ENCODE data around the gene DCLK1.

The DCLK1 gene

GRCh38 chr13:35884211-35884760, 246.9 kb downstream of the DCLK1 start:
- ChIA-PET CTCF (no interaction called here), POLR2A (no interaction called here)
- no peak for TF ChIP-seq FOXM1 (IDR thresholded peaks at IDR 0.05; ENCODE audit: borderline replicate concordance)
- TF ChIP-seq CTBP1 (IDR thresholded peaks at IDR 0.05; ENCODE audit: borderline replicate concordance) = no peak
- TF ChIP-seq PKNOX1 (IDR thresholded peaks at IDR 0.05) = no peak
- no peak for TF ChIP-seq SP1 (IDR thresholded peaks at IDR 0.05)
- TF ChIP-seq ELF4 (IDR thresholded peaks at IDR 0.05) = no peak
- no peak for TF ChIP-seq HDGF (IDR thresholded peaks at IDR 0.05; ENCODE audit: borderline replicate concordance)
- TF ChIP-seq FOXA1 (IDR thresholded peaks at IDR 0.05) = no peak
- no peak for DNase-seq (ENCODE audit: extremely low spot score)

GRCh38 chr13:35882722-35883497, 248.3 kb downstream of the DCLK1 start:
- POLR2A ChIA-PET = interaction anchor here (0.5 kb wide), 1 partner anchor 10 kb away, joined by 3 read pairs; no protein-coding TSS in a partner anchor
- CTCF ChIA-PET = interaction anchor here (0.9 kb wide), 1 partner anchor 160 kb away, joined by 3 read pairs; no protein-coding TSS in a partner anchor
- DNase-seq (ENCODE audit: extremely low spot score) = no peak
- no peak for TF ChIP-seq SP1 (IDR thresholded peaks at IDR 0.05)
- TF ChIP-seq PKNOX1 (IDR thresholded peaks at IDR 0.05) = no peak
- TF ChIP-seq L3MBTL2 (conservative IDR thresholded peaks at IDR 0.05) = no peak
- TF ChIP-seq LEF1 (IDR thresholded peaks at IDR 0.05; ENCODE audit: borderline replicate concordance) = no peak
- no peak for TF ChIP-seq FOXK2 (IDR thresholded peaks at IDR 0.05)
- no peak for TF ChIP-seq CTBP1 (IDR thresholded peaks at IDR 0.05; ENCODE audit: borderline replicate concordance)
- TF ChIP-seq SUZ12 (IDR thresholded peaks at IDR 0.05) = no peak
- no peak for TF ChIP-seq BHLHE40 (IDR thresholded peaks at IDR 0.05; ENCODE audit: borderline replicate concordance)
- no peak for TF ChIP-seq ELF4 (IDR thresholded peaks at IDR 0.05)
- no peak for TF ChIP-seq FOXA1 (IDR thresholded peaks at IDR 0.05)
- TF ChIP-seq NFRKB (IDR thresholded peaks at IDR 0.05) = no peak
- no peak for TF ChIP-seq HDGF (IDR thresholded peaks at IDR 0.05; ENCODE audit: borderline replicate concordance)

DNA sequence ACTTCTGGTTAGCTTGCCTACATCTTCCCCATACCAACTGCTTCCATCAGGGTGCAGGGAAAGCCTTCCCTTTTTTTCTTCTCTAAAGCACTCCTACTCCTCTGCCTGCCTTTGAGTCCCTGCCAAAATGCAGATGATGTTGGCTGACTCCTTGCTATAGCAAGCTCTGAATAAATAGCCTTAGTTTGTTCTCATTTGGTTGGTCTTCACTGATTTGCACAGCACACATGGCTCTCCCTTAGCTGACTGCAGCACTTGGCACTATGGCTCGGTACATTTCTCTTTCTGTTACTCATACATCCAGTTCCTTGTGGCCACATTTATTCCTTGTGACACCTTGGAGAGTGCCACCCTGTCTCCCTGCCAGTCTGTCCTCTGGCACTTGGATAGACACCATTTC, 249.8 kb downstream of the DCLK1 start:
- CTCF ChIA-PET = no interaction called here
- DNase-seq (ENCODE audit: extremely low spot score) = no peak
- POLR2A ChIA-PET = no interaction called here
- TF ChIP-seq PKNOX1 (IDR thresholded peaks at IDR 0.05) = no peak

DNA sequence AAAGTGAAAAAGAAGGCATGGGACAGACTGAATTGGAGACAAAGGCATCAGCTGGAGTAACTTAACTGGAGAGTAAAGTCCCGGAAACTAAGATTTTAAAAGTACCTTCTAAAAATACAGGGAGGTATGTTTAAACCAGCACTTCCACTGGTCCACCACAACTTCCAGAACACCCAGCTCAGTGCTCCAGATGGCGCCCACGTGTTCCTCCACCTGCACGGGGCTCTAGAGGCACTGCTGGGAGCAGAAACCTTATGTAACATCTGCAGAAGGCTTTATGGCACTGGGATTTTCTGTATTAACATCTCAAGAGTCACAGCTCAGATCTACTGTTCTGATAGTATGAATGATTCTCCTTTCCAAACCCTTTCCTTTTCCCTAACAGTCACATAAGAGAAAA, 252.1 kb downstream of the DCLK1 start:
- no peak for DNase-seq (ENCODE audit: extremely low spot score)
- ChIA-PET POLR2A (no interaction called here), CTCF (interaction anchor here (1.0 kb wide), 1 partner anchor 9 kb away, joined by 3 read pairs; no protein-coding TSS in a partner anchor)
- TF ChIP-seq L3MBTL2 (conservative IDR thresholded peaks at IDR 0.05) (no peak), NFRKB (IDR thresholded peaks at IDR 0.05) (no peak), PKNOX1 (IDR thresholded peaks at IDR 0.05) (no peak), CTBP1 (IDR thresholded peaks at IDR 0.05; ENCODE audit: borderline replicate concordance) (no peak), SUZ12 (IDR thresholded peaks at IDR 0.05) (no peak), HDGF (IDR thresholded peaks at IDR 0.05; ENCODE audit: borderline replicate concordance) (no peak), ARNT (IDR thresholded peaks at IDR 0.05) (no peak), BHLHE40 (IDR thresholded peaks at IDR 0.05; ENCODE audit: borderline replicate concordance) (no peak), LEF1 (IDR thresholded peaks at IDR 0.05; ENCODE audit: borderline replicate concordance) (no peak), ZNF384 (IDR thresholded peaks at IDR 0.05) (no peak), FOXK2 (IDR thresholded peaks at IDR 0.05) (no peak), FOXA1 (IDR thresholded peaks at IDR 0.05) (no peak), TARDBP (IDR thresholded peaks at IDR 0.05) (no peak), ELF4 (IDR thresholded peaks at IDR 0.05) (no peak), SP1 (IDR thresholded peaks at IDR 0.05) (no peak), FOXM1 (IDR thresholded peaks at IDR 0.05; ENCODE audit: borderline replicate concordance) (no peak)

DNA sequence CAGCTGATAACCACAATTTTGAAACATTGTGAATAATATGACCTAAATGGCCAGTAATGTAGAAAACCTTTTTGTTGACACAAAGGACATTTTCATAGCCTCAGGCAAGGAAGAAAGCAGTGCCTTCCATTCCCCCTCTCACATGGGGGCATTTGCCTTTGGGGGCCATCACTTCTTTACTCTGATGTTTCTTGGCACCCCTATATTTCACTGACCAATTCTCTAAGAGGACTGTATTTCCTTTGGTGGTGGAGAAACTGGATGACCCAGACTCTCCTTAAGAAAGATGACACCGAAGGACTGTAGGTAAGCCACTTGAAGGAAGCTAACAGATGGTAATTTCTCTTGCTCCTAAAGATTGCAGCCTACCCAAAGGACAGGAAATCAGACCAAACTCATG, 254.6 kb downstream of the DCLK1 start:
- ChIA-PET POLR2A (no interaction called here), CTCF (no interaction called here)
- DNase-seq (ENCODE audit: extremely low spot score) = no peak
- TF ChIP-seq BHLHE40 (IDR thresholded peaks at IDR 0.05; ENCODE audit: borderline replicate concordance) (no peak), FOXM1 (IDR thresholded peaks at IDR 0.05; ENCODE audit: borderline replicate concordance) (no peak), ARNT (IDR thresholded peaks at IDR 0.05) (no peak), L3MBTL2 (conservative IDR thresholded peaks at IDR 0.05) (no peak), LEF1 (IDR thresholded peaks at IDR 0.05; ENCODE audit: borderline replicate concordance) (no peak), NFRKB (IDR thresholded peaks at IDR 0.05) (no peak), SUZ12 (IDR thresholded peaks at IDR 0.05) (no peak), FOXA1 (IDR thresholded peaks at IDR 0.05) (no peak)

- TF ChIP-seq L3MBTL2 (conservative IDR thresholded peaks at IDR 0.05) (no peak), ELF4 (IDR thresholded peaks at IDR 0.05) (no peak), NFRKB (IDR thresholded peaks at IDR 0.05) (no peak)
- POLR2A ChIA-PET = no interaction called here
- DNase-seq (ENCODE audit: extremely low spot score) = no peak
- CTCF ChIA-PET = no interaction called here
Observed at GRCh38 chr13:35874704-35875103, 256.5 kb downstream of the DCLK1 start.

Data from HEK293T (cell line).